NCI-H1092 (cell line): Measurements from ENCODE around the gene TBC1D9B.

Source experiments
- DNase-seq: peaks from one replicate; lab custom pipeline; 2025; lab: John Stamatoyannopoulos, UW

The TBC1D9B gene

GRCh38 chr5:179906795-179907555 is 722 bp downstream of the TBC1D9B start:
- no peak for DNase-seq

DNA sequence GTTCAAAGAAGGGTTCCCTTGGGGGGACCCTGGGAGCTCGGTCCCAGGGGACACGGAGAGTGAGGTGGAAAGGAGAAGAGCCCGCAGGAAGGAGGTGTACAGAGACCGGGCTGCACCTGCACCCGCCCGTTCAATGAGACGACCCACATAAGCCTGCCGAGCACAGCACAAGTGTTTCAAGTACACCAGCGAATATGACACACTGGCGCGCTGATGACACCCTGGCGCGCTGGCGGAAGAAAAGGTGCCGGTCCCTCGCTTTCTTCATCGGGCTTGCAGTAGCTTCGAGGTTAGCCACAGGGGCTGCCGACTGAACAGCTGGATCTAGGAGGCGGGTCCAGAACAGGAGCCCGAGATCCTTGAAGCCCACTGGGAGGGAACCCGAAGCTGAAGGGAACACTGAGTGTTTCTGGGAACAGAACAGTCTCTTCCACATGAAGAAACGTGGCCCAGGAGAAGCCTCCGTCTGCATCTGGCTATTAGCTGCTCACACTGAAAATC is 1.4 kb downstream of the TBC1D9B start:
- DNase-seq, result no peak

GRCh38 chr5:179905161-179905560 is 2.5 kb downstream of the TBC1D9B start:
- no peak for DNase-seq

DNA sequence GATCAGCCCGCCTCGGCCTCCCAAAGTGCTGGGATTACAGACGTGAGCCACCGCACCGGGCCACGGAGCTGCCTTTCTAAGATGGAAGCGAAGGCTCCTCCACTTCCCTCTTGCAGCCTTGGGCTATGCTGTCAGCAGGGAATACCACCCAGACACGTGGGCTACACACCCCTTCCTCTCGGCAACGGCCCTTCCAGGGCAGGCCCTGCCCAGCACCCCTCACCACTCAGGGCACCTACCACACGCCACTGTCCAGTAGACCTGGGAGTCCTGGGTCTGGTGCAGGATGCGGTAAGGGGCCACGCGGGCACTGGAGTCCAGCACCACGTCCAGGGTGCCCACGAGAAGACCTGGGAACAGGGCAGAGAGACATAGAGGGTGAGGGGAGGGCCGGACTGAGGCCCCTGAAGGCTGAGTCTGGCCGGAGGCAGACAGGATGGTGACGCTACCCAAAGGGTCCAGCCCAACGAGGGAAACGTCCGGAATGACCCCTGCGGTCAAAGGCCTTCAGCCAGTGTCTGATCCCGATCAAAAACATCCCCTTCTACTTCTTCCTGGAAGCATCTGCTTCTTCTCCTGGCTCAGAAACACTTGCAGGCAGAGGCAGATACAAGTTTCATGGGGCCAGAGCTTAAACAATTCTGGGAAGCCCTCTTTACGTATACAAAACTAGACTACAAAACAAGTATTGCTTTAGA is 3.1 kb downstream of the TBC1D9B start:
- no peak for DNase-seq

DNA sequence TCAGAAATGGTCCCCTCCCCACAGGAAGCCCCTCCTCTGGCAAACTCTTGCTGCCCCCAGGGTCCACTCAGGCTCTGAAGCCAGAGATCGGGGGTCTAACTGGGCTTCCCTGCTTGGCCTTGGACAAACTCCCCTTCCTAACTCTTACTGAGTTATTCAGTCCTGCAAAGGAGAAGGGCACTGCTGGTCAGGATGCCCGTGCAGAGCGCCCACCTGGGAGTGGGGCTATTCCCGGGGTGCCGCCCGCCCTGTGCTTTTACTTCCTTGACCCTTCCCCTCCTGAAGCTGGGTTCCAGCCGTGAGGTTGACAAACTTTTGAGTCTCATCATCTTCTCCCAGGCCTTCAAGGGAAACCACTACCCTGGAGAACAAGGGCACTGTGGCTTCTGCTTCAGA is 4.9 kb downstream of the TBC1D9B start:
- no peak for DNase-seq

DNA sequence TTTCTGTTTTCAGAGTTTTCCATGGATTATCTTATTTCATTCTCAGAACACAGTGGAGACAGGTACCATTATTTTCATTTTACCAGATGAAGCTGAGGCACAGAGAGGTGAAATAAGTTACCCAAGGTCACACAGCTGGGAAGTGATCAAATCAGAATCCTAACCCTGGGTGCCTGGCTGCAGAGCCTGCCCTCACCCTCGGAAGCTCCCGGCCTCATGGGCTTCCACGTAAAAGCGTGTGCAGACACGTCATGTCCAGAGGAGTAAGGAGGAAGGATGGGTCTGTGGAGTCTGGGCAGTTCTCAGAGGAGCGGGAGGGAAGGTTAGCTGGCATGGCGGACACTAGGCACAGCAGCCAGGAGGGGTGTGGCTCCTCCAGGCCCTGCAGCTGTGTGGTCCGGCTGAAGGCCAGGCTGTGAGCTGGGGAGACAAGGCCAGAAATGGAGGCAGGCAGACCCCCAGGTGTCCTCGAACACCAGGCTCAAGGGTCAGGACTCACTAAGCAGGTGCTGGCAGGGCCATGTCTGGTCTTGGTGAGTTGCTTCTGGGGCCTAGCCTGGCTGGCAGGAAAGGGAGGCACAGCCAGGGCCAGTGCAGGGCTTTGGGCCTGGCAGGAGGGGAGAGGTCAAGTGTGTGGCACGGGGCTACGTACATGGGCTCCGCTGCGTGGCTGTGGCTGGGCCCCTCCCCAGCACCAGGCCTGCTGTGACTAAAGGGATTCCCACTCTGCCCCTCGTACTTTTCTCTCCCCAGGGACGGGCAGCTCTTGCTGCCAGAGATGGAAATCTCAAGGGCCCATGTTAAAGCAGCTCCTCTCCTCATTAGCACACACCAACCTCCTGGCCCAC is 5.6 kb downstream of the TBC1D9B start:
- DNase-seq, result no peak

DNA sequence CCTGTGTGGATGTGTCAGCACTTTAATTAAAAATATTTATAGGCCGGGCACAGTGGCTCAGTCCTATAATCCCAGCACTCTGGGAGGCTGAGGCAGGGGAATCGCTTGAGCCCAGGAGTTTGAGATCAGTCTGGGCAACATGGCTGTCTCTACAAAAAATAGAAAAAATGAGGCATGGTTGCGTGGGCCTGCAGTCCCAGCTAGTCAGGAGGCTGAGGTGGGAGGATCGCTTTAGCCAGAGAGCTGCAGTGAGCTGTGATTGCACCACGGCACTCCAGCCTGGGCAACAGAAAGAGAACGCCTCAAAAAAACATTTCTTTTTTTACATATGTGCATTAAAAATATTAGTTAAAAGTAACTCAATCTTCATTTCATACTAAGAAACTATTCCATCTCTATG is 6.2 kb downstream of the TBC1D9B start:
- DNase-seq, result no peak

DNA sequence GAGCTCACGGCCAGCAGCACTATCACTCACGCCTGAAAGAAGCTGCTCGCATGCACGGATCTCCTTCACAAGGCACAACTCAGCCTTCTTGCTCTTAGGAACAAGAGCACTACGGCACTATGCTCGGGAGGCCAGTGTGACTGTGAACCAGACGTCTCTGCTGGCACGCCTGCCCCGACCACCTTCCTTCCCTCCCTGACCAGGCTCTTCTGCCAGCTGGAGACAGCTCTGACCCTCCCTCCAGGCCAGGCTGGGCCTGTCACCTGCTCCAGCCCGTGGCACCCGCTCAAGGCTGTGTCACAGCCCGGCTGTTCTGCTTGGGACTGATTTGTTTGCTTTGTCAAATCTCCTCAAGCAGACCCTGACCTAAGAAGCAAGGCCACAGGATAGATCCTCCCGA is 7.0 kb downstream of the TBC1D9B start:
- no peak for DNase-seq

GRCh38 chr5:179900206-179900605 is 7.5 kb downstream of the TBC1D9B start:
- no peak for DNase-seq

GRCh38 chr5:179895861-179896260 is 11.8 kb downstream of the TBC1D9B start:
- no peak for DNase-seq

GRCh38 chr5:179893958-179894895 is 13.5 kb downstream of the TBC1D9B start:
- DNase-seq, result no peak

DNA sequence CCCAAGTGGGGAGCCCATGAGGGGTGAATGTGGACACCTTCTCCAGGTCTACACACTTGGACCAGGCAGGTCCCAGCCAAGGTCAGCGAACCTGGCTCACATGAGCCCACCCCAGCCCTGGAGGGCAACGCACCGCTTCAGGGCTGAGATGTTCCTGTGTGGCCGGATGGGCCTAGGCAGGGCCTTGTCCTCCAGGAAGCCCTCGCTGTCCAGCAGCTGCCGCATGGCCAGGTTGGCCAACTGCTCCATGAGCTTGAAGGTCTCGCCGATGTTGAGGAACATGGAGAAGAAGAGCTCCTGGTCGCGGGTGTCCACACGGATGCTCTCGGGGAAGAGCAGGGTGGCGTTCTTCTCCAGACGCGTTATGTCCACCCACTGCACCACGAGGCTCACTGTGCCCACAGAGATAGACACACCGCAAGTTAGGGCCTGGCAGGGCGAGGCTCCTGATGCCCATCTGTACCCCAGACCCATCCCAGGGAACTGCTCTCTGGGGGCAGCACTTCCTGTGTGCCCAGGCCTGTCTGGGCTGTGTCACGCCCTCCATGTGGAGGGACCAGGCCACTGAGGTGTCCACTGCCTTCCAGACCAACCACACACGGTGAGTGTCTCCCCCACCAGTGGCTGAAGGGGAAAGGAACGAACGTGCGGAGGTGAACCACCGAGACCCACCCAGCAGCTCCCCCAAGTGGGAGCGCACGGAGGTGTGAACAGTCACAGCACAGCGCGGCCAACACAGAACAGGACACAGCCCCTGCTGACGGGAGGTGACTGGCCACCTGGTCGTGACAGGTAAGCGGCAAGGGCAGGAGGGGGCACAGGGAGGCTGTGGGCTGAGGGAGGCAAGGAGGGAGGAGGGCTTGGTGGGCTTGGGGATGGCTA is 14.4 kb downstream of the TBC1D9B start:
- DNase-seq, result no peak

GRCh38 chr5:179892255-179892654 is 15.4 kb downstream of the TBC1D9B start:
- no peak for DNase-seq

DNA sequence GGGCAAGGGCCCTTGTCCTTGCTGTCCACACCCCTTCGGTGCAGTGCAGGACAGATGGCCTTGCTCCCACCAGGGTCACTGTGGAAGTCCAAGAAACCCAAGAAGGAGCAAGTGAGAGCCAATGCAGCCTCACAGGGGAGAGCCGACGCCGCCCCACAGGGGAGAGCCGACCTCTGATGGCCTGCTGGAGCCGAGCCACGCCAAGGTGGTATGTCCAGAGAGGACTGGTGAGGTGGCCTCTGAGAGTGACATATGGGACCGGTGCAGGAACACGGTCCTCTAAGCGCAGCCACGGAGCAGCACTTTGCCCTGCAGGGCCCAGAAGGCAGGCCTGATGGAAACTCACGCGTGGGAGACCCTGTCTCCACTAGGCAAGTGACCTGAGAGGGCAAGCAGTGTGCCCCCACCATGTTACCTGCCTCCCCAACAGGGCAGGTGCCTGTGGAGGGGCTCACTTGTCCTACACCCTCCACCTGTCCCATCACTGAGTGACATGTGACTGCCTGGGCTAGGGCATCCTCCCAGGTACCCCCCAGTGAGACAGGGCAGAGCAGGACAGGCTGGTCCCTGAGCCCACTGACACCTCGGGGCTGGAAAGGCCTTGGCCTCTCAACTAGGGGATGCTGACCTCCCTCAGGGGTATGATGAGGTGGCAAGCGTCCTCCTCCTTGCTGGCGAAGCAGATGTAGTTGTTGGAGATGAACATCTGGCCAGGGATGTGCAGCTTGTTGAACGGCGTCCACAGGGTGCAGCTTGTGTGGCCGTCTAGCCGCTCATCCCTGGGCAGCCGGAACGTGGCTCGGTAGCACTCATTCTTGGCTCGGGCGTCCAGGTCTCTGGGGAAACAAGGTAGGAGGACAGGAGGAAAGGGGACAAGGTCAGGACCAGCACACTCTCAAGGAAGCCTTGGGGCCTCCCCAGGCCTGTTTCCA is 16.7 kb downstream of the TBC1D9B start:
- DNase-seq, result no peak

DNA sequence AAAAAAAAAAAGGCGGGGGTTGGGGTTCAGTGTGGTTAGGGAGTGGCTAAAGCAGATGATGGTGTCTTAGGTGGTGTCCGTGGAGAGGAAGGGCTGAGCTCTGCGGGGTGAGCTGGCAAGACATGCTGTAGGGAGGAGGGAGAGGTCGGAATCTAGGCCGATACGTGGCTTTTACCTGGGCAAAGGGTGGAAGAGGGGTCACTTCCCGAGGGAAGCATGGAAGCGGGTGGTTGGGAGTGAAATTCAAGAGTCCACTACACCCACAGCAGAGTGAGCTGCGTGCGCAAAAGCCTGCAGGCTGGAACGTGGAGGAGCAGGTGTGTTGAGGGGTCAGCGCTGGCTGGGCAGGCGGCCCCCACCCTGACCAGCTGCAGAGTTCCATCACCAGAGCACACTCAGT is 17.8 kb downstream of the TBC1D9B start:
- no peak for DNase-seq

DNA sequence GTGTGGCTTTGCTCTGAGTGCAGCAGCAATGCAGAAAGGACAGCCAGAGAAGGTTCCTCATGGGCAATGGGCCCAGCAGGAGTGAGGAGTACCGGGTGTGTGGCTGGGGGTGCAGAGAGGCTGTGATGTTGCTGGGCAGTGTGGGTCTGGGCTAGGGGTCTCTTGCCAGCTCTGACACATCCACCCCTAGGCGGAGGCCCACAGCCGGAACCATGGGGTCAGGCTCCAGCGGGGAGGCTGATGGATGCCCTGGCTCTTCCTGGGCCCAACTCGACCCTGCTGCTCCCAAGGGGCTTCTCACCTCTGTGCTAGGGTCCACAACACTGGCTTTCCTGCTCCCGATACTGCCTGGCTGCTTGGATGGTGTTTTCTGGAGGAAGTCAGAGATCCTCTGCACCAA is 19.9 kb downstream of the TBC1D9B start:
- no peak for DNase-seq

- no peak for DNase-seq
These were observed 20.6 kb downstream of the TBC1D9B start for GRCh38 chr5:179887095-179887494.

DNA sequence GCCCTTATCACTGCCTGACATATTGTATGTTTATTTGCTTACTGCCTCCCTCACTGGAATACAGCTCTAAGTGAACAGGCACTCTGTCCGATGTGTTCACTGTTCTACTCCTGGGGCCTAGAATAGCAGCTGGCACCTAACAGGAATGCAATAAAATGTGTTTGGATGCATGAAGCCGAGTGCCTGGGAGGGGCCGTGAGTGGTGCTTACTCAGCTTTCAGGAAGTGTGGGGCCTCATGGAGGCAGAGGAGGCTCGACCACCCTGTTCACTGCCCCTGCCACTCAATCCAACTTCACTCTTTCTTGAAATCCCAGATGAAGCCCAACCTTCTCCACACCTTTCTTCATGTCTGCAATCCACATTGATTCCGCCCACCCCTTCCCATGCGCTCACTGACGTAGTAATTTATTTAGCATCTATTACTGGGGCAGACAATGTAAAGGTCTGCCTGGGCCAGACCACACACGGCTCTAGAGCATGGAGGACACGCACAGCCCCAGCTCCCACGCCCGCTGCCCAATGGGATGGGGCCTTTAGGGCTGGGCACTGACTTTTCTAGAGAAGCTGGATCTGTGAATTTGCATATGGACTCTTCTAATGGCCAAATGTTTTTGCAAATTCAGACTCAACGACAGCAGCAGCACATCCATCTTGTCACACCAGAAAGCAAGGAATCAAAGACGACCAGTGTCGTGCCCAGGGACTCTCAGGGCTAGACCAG is 21.3 kb downstream of the TBC1D9B start:
- no peak for DNase-seq
